Measurements from ENCODE around the gene ITGA2B.

ITGA2B gene

GRCh38 chr17:44379887-44380286, 9.6 kb downstream of the ITGA2B start:
- in situ Hi-C loops (cut with MboI; ENCODE audit: low sequenced_read_pairs, unreplicated experiment), result no loop called here
- DNase-seq (ENCODE audit: low spot score), result no peak
- TF ChIP-seq CTCF (IDR thresholded peaks at IDR 0.05; ENCODE audit: borderline replicate concordance, control extremely low read depth, extremely low read depth, insufficient read depth, missing control alignments), result no peak

GRCh38 chr17:44378171-44378705, 11.2 kb downstream of the ITGA2B start:
- no peak for TF ChIP-seq CTCF (IDR thresholded peaks at IDR 0.05; ENCODE audit: borderline replicate concordance, control extremely low read depth, extremely low read depth, insufficient read depth, missing control alignments)
- no peak for DNase-seq (ENCODE audit: low spot score)
- in situ Hi-C loops (cut with MboI; ENCODE audit: low sequenced_read_pairs, unreplicated experiment), result no loop called here

- no peak for TF ChIP-seq CTCF (IDR thresholded peaks at IDR 0.05; ENCODE audit: borderline replicate concordance, control extremely low read depth, extremely low read depth, insufficient read depth, missing control alignments)
- no peak for DNase-seq (ENCODE audit: low spot score)
- in situ Hi-C loops (cut with MboI; ENCODE audit: low sequenced_read_pairs, unreplicated experiment), result no loop called here
Observed at GRCh38 chr17:44376779-44377178, 12.7 kb downstream of the ITGA2B start.

GRCh38 chr17:44376124-44376523, 13.3 kb downstream of the ITGA2B start:
- in situ Hi-C loops (cut with MboI; ENCODE audit: low sequenced_read_pairs, unreplicated experiment), result no loop called here
- DNase-seq (ENCODE audit: low spot score), result peak; percentile 79

GRCh38 chr17:44375196-44376017, 14.0 kb downstream of the ITGA2B start:
- in situ Hi-C loops (cut with MboI; ENCODE audit: low sequenced_read_pairs, unreplicated experiment), result no loop called here
- no peak for DNase-seq (ENCODE audit: low spot score)
- TF ChIP-seq CTCF (IDR thresholded peaks at IDR 0.05; ENCODE audit: borderline replicate concordance, control extremely low read depth, extremely low read depth, insufficient read depth, missing control alignments), result no peak

More at GRCh38 chr17:44376124-44376523, 13.3 kb downstream of the ITGA2B start:
- TF ChIP-seq CTCF (IDR thresholded peaks at IDR 0.05; ENCODE audit: borderline replicate concordance, control extremely low read depth, extremely low read depth, insufficient read depth, missing control alignments), result no peak

- in situ Hi-C loops (cut with MboI; ENCODE audit: low sequenced_read_pairs, unreplicated experiment), result no loop called here
- DNase-seq (ENCODE audit: low spot score), result peak; percentile 64
- no peak for TF ChIP-seq CTCF (IDR thresholded peaks at IDR 0.05; ENCODE audit: borderline replicate concordance, control extremely low read depth, extremely low read depth, insufficient read depth, missing control alignments)
Observed at GRCh38 chr17:44374306-44375195, 14.9 kb downstream of the ITGA2B start.

Data from GM13976 (cell line).